Astrocyte of the hippocampus (primary cell): ENCODE results near the gene PDE9A.
"Not testable (repeated sequence)": the region's sequence is repeated elsewhere in the genome, so short reads cannot be mapped to it uniquely, and the experiment has no call there.

Experiments
- DNase-seq: peaks from one replicate; pipeline ENCODE4 v3.0.0; 2011; ENCODE audit warnings: low read depth, low spot score

Gene PDE9A

GRCh38 chr21:42790520-42791065 lies 137.2 kb downstream of the PDE9A start:
- DNase-seq = no peak

GRCh38 chr21:42793774-42794173 lies 140.4 kb downstream of the PDE9A start:
- no peak for DNase-seq

- DNase-seq = no peak
These were observed 141.1 kb downstream of the PDE9A start for GRCh38 chr21:42794551-42794950.

GRCh38 chr21:42796327-42797062 lies 143.1 kb downstream of the PDE9A start:
- DNase-seq = no peak

GRCh38 chr21:42797522-42797921 lies 144.1 kb downstream of the PDE9A start:
- no peak for DNase-seq

GRCh38 chr21:42798106-42798505 lies 144.7 kb downstream of the PDE9A start:
- no peak for DNase-seq

GRCh38 chr21:42799516-42799915 lies 146.1 kb downstream of the PDE9A start:
- no peak for DNase-seq

- DNase-seq = no peak
These were observed 146.5 kb downstream of the PDE9A start for GRCh38 chr21:42799948-42800347.

- not testable (repeated sequence) for DNase-seq
These were observed 148.2 kb downstream of the PDE9A start for GRCh38 chr21:42801616-42802015.

- DNase-seq = no peak
These were observed 153.2 kb downstream of the PDE9A start for GRCh38 chr21:42806509-42807140.

GRCh38 chr21:42807293-42807895 lies 154.0 kb downstream of the PDE9A start:
- DNase-seq = not testable (repeated sequence)

GRCh38 chr21:42807938-42808613 lies 154.7 kb downstream of the PDE9A start:
- no peak for DNase-seq

GRCh38 chr21:42809171-42809570 lies 155.8 kb downstream of the PDE9A start:
- DNase-seq = no peak

GRCh38 chr21:42809577-42810475 lies 156.4 kb downstream of the PDE9A start:
- no peak for DNase-seq

- no peak for DNase-seq
These were observed 158.5 kb downstream of the PDE9A start for GRCh38 chr21:42811960-42812359.

- DNase-seq = not testable (repeated sequence)
These were observed 159.3 kb downstream of the PDE9A start for GRCh38 chr21:42812528-42813241.

GRCh38 chr21:42815217-42815616 lies 161.8 kb downstream of the PDE9A start:
- DNase-seq = no peak

GRCh38 chr21:42818328-42818749 lies 164.9 kb downstream of the PDE9A start:
- peak; percentile 68 for DNase-seq

- DNase-seq = no peak
These were observed 166.6 kb downstream of the PDE9A start for GRCh38 chr21:42819861-42820615.
